PC-9 (cell line): ENCODE measurements around the gene KCNQ5.

Experiments
- CTCF ChIP-seq: fragments of 200-600 bp; sonication (generic); conservative IDR thresholded peaks from 2 replicates; pipeline ENCODE4 v1.6.1; 2017; ENCODE audit warnings: mixed run types, antibody characterized with exemption, mild to moderate bottlenecking, moderate library complexity
- EZH2 ChIP-seq: fragments of 200-600 bp; sonication (generic); IDR thresholded peaks from 2 replicates; pipeline ENCODE4 v1.8.0; 2017; ENCODE audit warnings: antibody characterized with exemption, low read depth

- TF ChIP-seq CTCF, result no peak
- no peak for TF ChIP-seq EZH2
Measured at GRCh38 chr6:72894091-72894490, 272.2 kb downstream of the KCNQ5 start.
